ENCODE results near the gene PTEN. TPM values are rescaled to one million over a fixed set of nuclear protein-coding genes. Genes with fewer than 3 reads are reported as not detected.

PTEN gene
- total and polyA plus RNA-seq, 2 donors (not counting 3 experiments of a cell fraction or from before 2014, with no cell fraction given): 8.0 to 76.9 TPM

GRCh38 chr10:87987206-87987605 is 123.8 kb downstream of the PTEN start:
- Histone ChIP-seq H3K4me3 (replicated peaks in 1 of 3; ENCODE audit: insufficient read depth in 1 of 3, low read depth in 1 of 3, low read length in 3 of 3) (no peak overlapping the region), H3K36me3 (ENCODE audit: control insufficient read depth in 2 of 2, extremely low read depth in 1 of 2, insufficient read depth in 2 of 2, low read length in 2 of 2) (no peaks in the 10 kb centered on the region), H4K20me1 (replicated peaks; ENCODE audit: control insufficient read depth, extremely low read depth, insufficient read depth, low read length) (no peaks in the 10 kb centered on the region), H3K27me3 (ENCODE audit: control insufficient read depth in 2 of 2, insufficient read depth in 2 of 2, low read length in 2 of 2) (no peaks in the 10 kb centered on the region), H3K27ac (ENCODE audit: insufficient read depth, low read depth, low read length) (no peak overlapping the region), H3K9me3 (replicated peaks; ENCODE audit: control insufficient read depth, insufficient read depth, low read length) (no peaks in the 10 kb centered on the region), H2AFZ (ENCODE audit: low read depth, low read length) (no peak overlapping the region), H3K9me1 (replicated peaks; ENCODE audit: control insufficient read depth, extremely low read depth, insufficient read depth, low read length) (no peaks in the 10 kb centered on the region), H3K79me2 (ENCODE audit: control insufficient read depth, insufficient read depth, low read length) (no peaks in the 10 kb centered on the region), H3K4me1 (ENCODE audit: control insufficient read depth, extremely low read depth, insufficient read depth, low read length) (no peaks in the 10 kb centered on the region), H3K4me2 (ENCODE audit: insufficient read depth, low read length) (no peak overlapping the region), H3K9ac (replicated peaks; ENCODE audit: extremely low read depth, insufficient read depth, low read length) (no peak overlapping the region)
- BruUV-seq (replicated peaks): no TSS peak
- POLR2A ChIA-PET: interaction anchor here (0.6 kb wide), 1 partner anchor 436 kb away, joined by 3 read pairs; no protein-coding TSS in a partner anchor
- TF ChIP-seq FOS (IDR thresholded peaks at IDR 0.05; ENCODE audit: borderline replicate concordance, insufficient read depth, low read length) (no peak), MAX (IDR thresholded peaks at IDR 0.05; ENCODE audit: insufficient read depth, insufficient read length) (no peak), JUN (IDR thresholded peaks at IDR 0.05; ENCODE audit: borderline replicate concordance, insufficient read depth, insufficient read length, low read depth) (no peak), GATA2 (IDR thresholded peaks at IDR 0.05; ENCODE audit: insufficient read depth, insufficient read length, low read depth, low read length) (no peak), POLR2AphosphoS5 (IDR thresholded peaks at IDR 0.05; ENCODE audit: insufficient read depth, low read depth, low read length) (no peak), MYC (IDR thresholded peaks at IDR 0.05; ENCODE audit: low read depth, low read length) (no peak), EZH2 (IDR thresholded peaks at IDR 0.05; ENCODE audit: borderline replicate concordance, low read depth, low read length, severe bottlenecking) (no peak), POLR2A (IDR thresholded peaks at IDR 0.05; ENCODE audit: low read depth, low read length) (no peak), CTCF (IDR thresholded peaks at IDR 0.05; ENCODE audit: extremely low read depth in 1 of 2, insufficient read depth in 1 of 2, low read depth in 1 of 2, low read length in 2 of 2) (no peak)
- intact Hi-C loops (cut with micrococcal nuclease) (no loop called here), dilution Hi-C loops (cut with MboI; ENCODE audit: extremely low pct_ligation_motif_present, low sequenced_read_pairs) (no loop called here)
- DNase-seq (ENCODE audit: low read depth, low spot score): no peak
- no peak for FAIRE-seq
- CTCF ChIA-PET: no interaction called here
